Spleen (tissue), 7 donors: Measurements from ENCODE around the gene SPINK8.
A peak's percentile ranks its signal among the peaks of the same experiment; 100 is the strongest.

Experiments
- POLR2A ChIP-seq, 3 donors: fragments of 450-650 bp; IDR thresholded peaks; one replicate each; pipeline ENCODE4 v1.5.1; 2017; ENCODE audit warnings: antibody characterized with exemption in 3 of 3, mild to moderate bottlenecking in 1 of 3
- POLR2AphosphoS5 ChIP-seq, 3 donors: sonication (generic); formaldehyde crosslinking; IDR thresholded peaks; one replicate each; pipeline ENCODE4 v1.5.1; 2017; ENCODE audit warnings: antibody characterized with exemption in 3 of 3
- TF ChIP-seq, protein P1 (sequence below), 11 experiments: fragments of 200-600 bp in 7 of 11; fragments of 450-650 bp in 4 of 11; sonication (generic) in 4 of 11; IDR thresholded peaks in 8 of 11; conservative IDR thresholded peaks in 3 of 11; 1 replicate in 7 of 11; 2 replicates in 4 of 11; pipeline versions ENCODE4 v1.4.0 to v1.8.0; 2016 to 2021; ENCODE audit warnings: antibody characterized with exemption in 11 of 11, inconsistent platforms in 4 of 11, mild to moderate bottlenecking in 1 of 11
- donor health status: DM: no; HTN: no; CAD: no; lungs with moderate emphysema.
- donor health status: DM: no; HTN: no; CAD: no.
- donor health status: DM: no; HTN: no; CAD: no.

DNA sequence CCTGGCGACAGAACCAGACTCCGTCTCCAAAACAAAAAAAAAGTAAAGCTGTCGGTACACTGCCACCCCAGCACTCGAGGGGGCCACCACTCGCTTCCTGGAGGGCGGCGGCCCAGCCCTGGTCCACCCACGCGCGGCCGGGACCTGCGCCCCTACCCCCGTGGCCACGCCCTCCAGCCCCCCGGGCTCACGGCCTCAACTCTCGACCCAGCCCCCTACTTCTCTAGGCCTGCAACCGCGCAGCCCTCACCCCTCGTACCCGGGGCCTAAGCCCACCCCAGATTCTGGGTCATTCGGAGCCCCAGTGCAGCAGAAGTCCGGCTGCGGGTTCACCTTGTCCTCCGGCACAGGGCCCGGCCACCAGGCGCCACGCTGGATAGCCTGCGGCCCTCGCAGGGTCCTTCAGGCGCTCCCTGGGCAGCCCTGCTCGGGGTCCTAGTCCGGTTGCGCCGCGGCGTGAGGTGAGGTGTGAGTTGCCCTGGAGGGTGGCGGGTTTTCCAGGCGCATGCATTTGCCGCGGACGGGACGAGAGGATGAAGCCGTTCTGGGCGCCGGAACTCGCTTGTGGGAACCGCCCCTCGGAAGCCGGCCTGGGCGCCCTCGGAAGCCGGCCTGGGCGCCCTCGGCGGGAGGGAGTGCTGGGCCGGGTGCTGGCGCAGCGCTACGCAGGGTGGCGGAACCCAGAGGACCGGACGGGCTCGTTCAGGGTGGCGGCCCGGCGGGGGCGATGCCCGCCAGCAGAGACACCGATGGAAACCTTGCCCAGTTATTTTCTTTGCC is 32.3 kb downstream of the SPINK8 start, which contains the start of gene NME6:
- TF ChIP-seq, protein P1, sequence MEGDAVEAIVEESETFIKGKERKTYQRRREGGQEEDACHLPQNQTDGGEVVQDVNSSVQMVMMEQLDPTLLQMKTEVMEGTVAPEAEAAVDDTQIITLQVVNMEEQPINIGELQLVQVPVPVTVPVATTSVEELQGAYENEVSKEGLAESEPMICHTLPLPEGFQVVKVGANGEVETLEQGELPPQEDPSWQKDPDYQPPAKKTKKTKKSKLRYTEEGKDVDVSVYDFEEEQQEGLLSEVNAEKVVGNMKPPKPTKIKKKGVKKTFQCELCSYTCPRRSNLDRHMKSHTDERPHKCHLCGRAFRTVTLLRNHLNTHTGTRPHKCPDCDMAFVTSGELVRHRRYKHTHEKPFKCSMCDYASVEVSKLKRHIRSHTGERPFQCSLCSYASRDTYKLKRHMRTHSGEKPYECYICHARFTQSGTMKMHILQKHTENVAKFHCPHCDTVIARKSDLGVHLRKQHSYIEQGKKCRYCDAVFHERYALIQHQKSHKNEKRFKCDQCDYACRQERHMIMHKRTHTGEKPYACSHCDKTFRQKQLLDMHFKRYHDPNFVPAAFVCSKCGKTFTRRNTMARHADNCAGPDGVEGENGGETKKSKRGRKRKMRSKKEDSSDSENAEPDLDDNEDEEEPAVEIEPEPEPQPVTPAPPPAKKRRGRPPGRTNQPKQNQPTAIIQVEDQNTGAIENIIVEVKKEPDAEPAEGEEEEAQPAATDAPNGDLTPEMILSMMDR (IDR thresholded peaks at IDR 0.05 in 8 of 11, conservative IDR thresholded peaks at IDR 0.05 in 3 of 11): peak in 4 of 11 experiments; percentile 18 to 29 (median 27)
- TF ChIP-seq POLR2A (IDR thresholded peaks at IDR 0.05) (peak; percentile 8 to 59 (median 45)), POLR2AphosphoS5 (IDR thresholded peaks at IDR 0.05) (peak; percentile 93 to 94 (median 93))
